HEK293T (cell line): ENCODE measurements around the gene IFNL1.

Experiments used
- ARNT ChIP-seq: fragments of 450-650 bp; IDR thresholded peaks from 2 replicates; pipeline ENCODE4 v1.6.1; 2017; ENCODE audit warnings: mild to moderate bottlenecking
- BHLHE40 ChIP-seq: fragments of 450-650 bp; IDR thresholded peaks from 2 replicates; pipeline ENCODE4 v1.6.1; 2016; ENCODE audit warnings: mild to moderate bottlenecking, moderate library complexity, borderline replicate concordance
- CTBP1 ChIP-seq: fragments of 450-650 bp; IDR thresholded peaks from 2 replicates; pipeline ENCODE4 v1.6.1; 2016; ENCODE audit warnings: borderline replicate concordance
- ELF4 ChIP-seq: fragments of 450-650 bp; IDR thresholded peaks from 2 replicates; pipeline ENCODE4 v1.6.1; 2017; ENCODE audit warnings: antibody characterized with exemption
- FOXA1 ChIP-seq: fragments of 450-650 bp; IDR thresholded peaks from 2 replicates; pipeline ENCODE4 v1.6.1; 2016; ENCODE audit warnings: mild to moderate bottlenecking
- FOXK2 ChIP-seq: fragments of 450-650 bp; IDR thresholded peaks from 2 replicates; pipeline ENCODE4 v1.6.1; 2016; ENCODE audit warnings: mild to moderate bottlenecking
- FOXM1 ChIP-seq: fragments of 450-650 bp; IDR thresholded peaks from 2 replicates; pipeline ENCODE4 v1.6.1; 2017; ENCODE audit warnings: mild to moderate bottlenecking, borderline replicate concordance
- HDGF ChIP-seq: fragments of 450-650 bp; IDR thresholded peaks from 2 replicates; pipeline ENCODE4 v1.6.1; 2017; ENCODE audit warnings: antibody characterized with exemption, borderline replicate concordance
- ZNF384 ChIP-seq: fragments of 450-650 bp; IDR thresholded peaks from 2 replicates; pipeline ENCODE4 v1.6.1; 2016

- TF ChIP-seq ELF4: no peak
- no peak for TF ChIP-seq ARNT
- TF ChIP-seq FOXM1: no peak
- TF ChIP-seq BHLHE40: no peak
- TF ChIP-seq ZNF384: no peak
- TF ChIP-seq FOXA1: no peak
- no peak for TF ChIP-seq CTBP1
- TF ChIP-seq FOXK2: no peak
- no peak for TF ChIP-seq HDGF
These were observed 38.3 kb downstream of the IFNL1 start for GRCh38 chr19:39334444-39334976.
